Activated CD4-positive, alpha-beta memory T cell treated with anti-CD3 and anti-CD28 coated beads for 36 hours (primary cell): ENCODE measurements around the gene IGF2BP2. TPM values are rescaled to one million over a fixed set of nuclear protein-coding genes. Genes with fewer than 3 reads are reported as not detected.

Experiments
- CTCF ChIA-PET: fragments of 350-600 bp; sonication (Branson Sonifier 250); formaldehyde crosslinking; loops from one replicate; lab custom pipeline; 2021; ENCODE audit warnings: antibody characterized with exemption, inconsistent platforms; lab: Charles Lee
- POLR2A ChIA-PET: fragments of 350-600 bp; sonication (Branson Sonifier 250); formaldehyde crosslinking; loops from one replicate; lab custom pipeline; 2021; ENCODE audit warnings: antibody characterized with exemption; lab: Charles Lee
- DNase-seq: peaks from one replicate; pipeline ENCODE4 v3.0.0-alpha.2; 2020
- H3K27ac Mint-ChIP-seq: one replicate; pipeline ENCODE4 v1.8.0; 2021; ENCODE audit warnings: mixed read lengths
- H3K27me3 Mint-ChIP-seq: one replicate; pipeline ENCODE4 v1.8.0; 2021; ENCODE audit warnings: mixed read lengths
- H3K36me3 Mint-ChIP-seq: one replicate; pipeline ENCODE4 v1.8.0; 2021; ENCODE audit warnings: mixed read lengths
- H3K4me1 Mint-ChIP-seq: one replicate; pipeline ENCODE4 v1.8.0; 2021; ENCODE audit warnings: low read depth, mixed read lengths
- H3K4me3 Mint-ChIP-seq: one replicate; pipeline ENCODE4 v1.8.0; 2021; ENCODE audit warnings: mild to moderate bottlenecking, mixed read lengths
- H3K9me3 Mint-ChIP-seq: one replicate; pipeline ENCODE4 v1.8.0; 2021; ENCODE audit warnings: mixed read lengths
- intact Hi-C: fragments of 100-400 bp; cut with micrococcal nuclease; formaldehyde crosslinking; loops from one replicate; pipeline ENCODE4 v1.15.1; 2023
- total RNA-seq, 2 experiments: library from RNA; stranded (reverse); gene quantifications; one replicate each; pipeline ENCODE4 v1.2.3, GENCODE V29; 2021

IGF2BP2 gene
- total RNA-seq, 2 experiments from 2014 or later, result 0.29 to 0.55 TPM

DNA sequence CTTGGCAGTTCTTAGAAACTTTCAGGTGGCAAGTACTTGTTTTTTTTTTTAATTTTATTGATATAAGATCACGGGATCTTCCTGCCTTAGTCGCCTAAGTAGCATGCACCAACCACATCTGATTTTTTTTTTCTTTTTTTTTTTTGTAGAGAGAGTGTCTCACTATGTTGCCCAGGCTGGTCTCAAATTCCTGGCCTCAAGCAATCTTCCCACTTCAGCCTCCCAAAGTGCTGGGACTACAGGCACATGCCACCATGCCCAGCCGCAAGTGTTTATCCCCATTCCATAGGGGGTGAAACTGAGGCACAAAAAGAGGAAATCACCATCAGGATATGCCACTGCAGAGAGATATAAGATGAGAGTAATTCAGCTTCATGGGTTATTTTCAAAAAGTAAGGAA lies 102.9 kb downstream of the IGF2BP2 start:
- CTCF ChIA-PET, result no interaction called here
- no peak for DNase-seq
- intact Hi-C loops, result no loop called here

DNA sequence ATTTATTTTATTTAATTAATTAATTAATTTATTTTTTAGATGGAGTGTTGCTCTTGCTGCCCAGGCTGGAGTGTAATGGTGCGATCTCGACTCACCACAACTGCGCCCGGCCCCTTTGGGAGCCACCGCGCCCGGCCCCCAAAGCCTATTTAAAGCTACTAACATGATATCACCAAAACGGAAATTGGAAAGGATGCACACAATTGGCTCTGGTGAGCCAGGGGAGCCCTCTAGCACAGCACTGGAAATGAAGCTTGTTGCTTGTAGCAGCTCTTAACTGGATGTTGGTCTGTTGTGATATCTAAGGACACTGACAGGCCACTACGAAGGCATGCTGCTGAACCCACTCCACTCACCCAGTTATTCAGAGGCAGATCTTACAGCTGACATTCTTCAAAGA lies 104.5 kb downstream of the IGF2BP2 start:
- Mint-ChIP-seq H3K4me3 (no peak overlapping the region), H3K27ac (no peak overlapping the region), H3K9me3 (no peaks in the 10 kb centered on the region), H3K27me3 (peaks cover 3% of the 10 kb centered on the region), H3K4me1 (no peaks in the 10 kb centered on the region), H3K36me3 (no peaks in the 10 kb centered on the region)
- intact Hi-C loops, result no loop called here
- ChIA-PET POLR2A (no interaction called here), CTCF (interaction anchor here (1.5 kb wide), 1 partner anchor 48 kb away, joined by 3 read pairs; no protein-coding TSS in a partner anchor)
- no peak for DNase-seq

More for the DNA sequence above, 102.9 kb downstream of the IGF2BP2 start:
- H3K4me1 Mint-ChIP-seq, result no peaks in the 10 kb centered on the region
- H3K27me3 Mint-ChIP-seq, result peaks cover 3% of the 10 kb centered on the region
- H3K27ac Mint-ChIP-seq, result no peak overlapping the region
- POLR2A ChIA-PET, result no interaction called here
- H3K36me3 Mint-ChIP-seq, result no peaks in the 10 kb centered on the region
- no peak overlapping the region for H3K4me3 Mint-ChIP-seq
- H3K9me3 Mint-ChIP-seq, result no peaks in the 10 kb centered on the region

DNA sequence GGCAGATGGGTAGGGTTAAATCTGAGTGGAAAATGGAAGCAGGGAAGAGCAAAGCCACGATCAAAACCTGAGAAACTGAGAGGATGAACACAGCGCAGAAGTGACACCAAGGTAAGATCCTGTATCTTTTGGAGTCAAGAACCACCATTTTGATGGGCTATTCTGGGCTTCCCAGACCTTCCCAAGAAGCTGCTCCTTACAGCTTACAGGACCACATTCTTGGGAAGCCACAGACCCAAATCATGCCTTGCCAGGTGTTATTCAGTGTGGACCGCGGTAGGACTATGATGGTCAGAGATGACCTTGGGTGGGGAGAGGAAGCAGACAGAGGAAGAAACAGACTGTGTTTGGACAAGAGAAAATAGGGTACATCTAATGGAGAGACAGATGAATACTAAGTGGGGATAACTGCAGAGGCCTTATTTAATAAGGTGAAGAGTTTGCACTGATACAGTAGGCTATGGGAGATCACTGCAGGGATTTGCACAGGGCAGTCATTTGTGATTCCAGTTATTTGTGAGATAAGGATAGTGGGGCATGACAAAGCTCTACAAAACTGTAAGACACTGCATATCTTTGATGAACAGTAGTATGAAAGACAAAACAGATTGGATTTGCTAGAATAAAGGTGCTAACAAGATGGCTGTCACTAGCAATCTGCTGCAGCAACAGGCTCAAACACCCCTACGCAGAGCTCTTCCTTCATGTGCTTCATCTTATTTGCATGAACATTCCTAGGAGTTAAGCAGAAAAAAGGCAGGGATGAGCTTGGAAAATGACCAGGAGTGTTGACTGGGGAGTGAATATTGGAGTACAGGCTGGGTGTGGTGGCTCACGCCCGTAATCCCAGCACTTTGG lies 105.9 kb downstream of the IGF2BP2 start:
- no peak overlapping the region for H3K27ac Mint-ChIP-seq
- intact Hi-C loops, result no loop called here
- no peaks in the 10 kb centered on the region for H3K4me1 Mint-ChIP-seq
- H3K9me3 Mint-ChIP-seq, result no peaks in the 10 kb centered on the region
- no peaks in the 10 kb centered on the region for H3K36me3 Mint-ChIP-seq
- no peak overlapping the region for H3K4me3 Mint-ChIP-seq
- no peak for DNase-seq
- ChIA-PET POLR2A (no interaction called here), CTCF (interaction anchor here (1.1 to 1.5 kb wide), 3 partner anchors 48 to 58 kb away, joined by 3 to 5 read pairs (median 3); no protein-coding TSS in a partner anchor)
- peaks cover 10% of the 10 kb centered on the region for H3K27me3 Mint-ChIP-seq

DNA sequence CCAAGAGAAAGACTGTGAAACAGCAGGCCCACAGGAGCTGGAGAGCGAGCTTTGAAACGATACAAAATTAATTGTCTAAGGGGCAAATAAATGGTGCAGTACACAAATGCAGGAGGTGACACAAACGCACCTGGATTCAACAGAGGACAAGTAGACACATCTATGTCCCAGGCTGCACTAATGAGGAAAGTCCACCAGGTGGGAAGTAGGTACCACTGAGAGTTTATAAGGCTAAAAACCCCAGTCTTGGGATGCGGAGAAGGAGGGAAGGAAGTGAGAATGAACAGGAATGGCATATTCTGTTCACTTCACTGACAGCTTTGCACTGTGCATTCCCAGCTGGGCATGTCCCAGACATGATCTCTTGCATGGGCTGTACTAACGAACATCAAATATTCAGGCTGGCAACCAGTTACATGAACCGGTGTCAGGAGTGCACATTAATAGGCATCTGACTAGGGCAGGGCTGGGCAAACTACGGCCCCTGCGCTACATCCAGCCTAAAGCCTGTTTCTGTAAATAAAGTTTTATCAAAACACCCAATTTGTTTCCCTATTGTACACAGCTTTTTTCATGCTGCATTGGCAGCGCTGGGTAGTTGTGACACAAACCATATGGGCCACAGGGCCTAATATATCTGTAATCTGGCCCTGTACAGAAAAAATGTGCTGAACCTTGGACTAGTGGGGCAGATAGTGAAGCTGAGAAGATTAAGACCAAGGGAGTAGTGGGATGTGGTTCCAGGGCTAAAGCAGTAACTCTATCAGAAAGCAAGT lies 107.0 kb downstream of the IGF2BP2 start:
- H3K27ac Mint-ChIP-seq, result no peak overlapping the region
- intact Hi-C loops, result no loop called here
- CTCF ChIA-PET, result interaction anchor here (1.0 kb wide), 1 partner anchor 58 kb away, joined by 4 read pairs; no protein-coding TSS in a partner anchor

DNA sequence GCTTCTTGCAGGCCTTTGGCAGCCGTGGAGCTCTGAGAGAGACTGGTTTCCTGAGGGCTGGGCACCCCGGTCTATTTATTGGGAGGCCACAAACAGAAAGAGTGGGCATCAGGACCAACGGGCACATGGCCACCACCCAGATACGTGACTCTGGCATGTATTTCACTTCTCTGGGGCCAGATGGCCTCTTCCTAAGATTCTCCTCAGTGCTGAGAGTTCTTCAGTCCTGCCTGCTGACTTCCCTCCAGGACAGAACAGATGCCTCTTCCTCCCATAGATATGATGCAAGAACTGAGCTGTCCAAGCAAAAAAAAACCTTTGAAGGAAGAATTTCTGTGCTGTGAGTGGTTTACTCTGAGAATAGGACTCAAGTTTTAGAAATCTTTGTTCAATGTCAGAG lies 107.7 kb downstream of the IGF2BP2 start:
- H3K9me3 Mint-ChIP-seq, result no peaks in the 10 kb centered on the region
- ChIA-PET POLR2A (no interaction called here), CTCF (interaction anchor here (1.0 kb wide), 1 partner anchor 57 kb away, joined by 4 read pairs; no protein-coding TSS in a partner anchor)
- no peak overlapping the region for H3K27ac Mint-ChIP-seq
- no peak overlapping the region for H3K4me3 Mint-ChIP-seq
- intact Hi-C loops, result no loop called here
- peaks cover 12% of the 10 kb centered on the region for H3K27me3 Mint-ChIP-seq
- no peaks in the 10 kb centered on the region for H3K4me1 Mint-ChIP-seq
- no peaks in the 10 kb centered on the region for H3K36me3 Mint-ChIP-seq
- DNase-seq, result no peak

More for the DNA sequence above, 107.0 kb downstream of the IGF2BP2 start:
- Mint-ChIP-seq H3K4me3 (no peak overlapping the region), H3K27me3 (peaks cover 15% of the 10 kb centered on the region), H3K4me1 (no peaks in the 10 kb centered on the region), H3K9me3 (no peaks in the 10 kb centered on the region), H3K36me3 (no peaks in the 10 kb centered on the region)
- POLR2A ChIA-PET, result no interaction called here
- DNase-seq, result no peak

DNA sequence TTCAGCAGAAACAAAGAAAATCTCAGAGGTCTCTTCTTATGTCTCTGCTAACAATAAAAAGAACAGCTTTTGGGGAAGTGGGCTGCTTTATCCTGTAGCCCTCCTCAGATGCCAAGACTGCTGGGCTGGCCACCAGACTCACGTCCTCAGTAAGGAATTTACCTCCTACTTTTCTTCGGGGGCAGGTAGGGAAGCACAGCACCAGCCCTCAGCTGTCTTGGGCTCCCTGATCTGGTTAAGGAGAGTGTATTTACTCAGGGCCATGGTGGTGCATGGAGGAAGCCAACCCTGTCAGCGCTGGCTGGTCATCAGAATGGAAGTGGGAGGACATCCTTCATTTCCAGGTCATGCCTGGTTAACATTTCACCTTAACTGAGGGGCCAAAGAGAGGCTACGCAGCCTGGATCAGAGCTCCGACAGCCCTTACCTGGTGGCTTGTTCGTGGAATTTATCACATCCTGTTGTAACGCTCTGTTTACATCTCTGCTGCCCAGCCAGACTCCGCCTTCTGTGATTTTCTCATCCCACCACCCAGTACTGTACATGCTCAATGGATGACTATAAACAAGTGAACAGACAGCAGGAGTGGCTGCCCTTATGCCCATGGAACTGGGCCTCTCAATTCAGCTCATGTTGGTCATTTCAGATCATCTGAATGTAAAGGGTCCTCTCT lies 108.3 kb downstream of the IGF2BP2 start:
- Mint-ChIP-seq H3K4me1 (no peaks in the 10 kb centered on the region), H3K9me3 (no peaks in the 10 kb centered on the region), H3K36me3 (no peaks in the 10 kb centered on the region), H3K27me3 (peaks cover 12% of the 10 kb centered on the region), H3K27ac (no peak overlapping the region), H3K4me3 (no peak overlapping the region)
- intact Hi-C loops, result no loop called here
- ChIA-PET CTCF (interaction anchor here (1.0 kb wide), 1 partner anchor 56 kb away, joined by 4 read pairs; no protein-coding TSS in a partner anchor), POLR2A (no interaction called here)
- DNase-seq, result no peak

DNA sequence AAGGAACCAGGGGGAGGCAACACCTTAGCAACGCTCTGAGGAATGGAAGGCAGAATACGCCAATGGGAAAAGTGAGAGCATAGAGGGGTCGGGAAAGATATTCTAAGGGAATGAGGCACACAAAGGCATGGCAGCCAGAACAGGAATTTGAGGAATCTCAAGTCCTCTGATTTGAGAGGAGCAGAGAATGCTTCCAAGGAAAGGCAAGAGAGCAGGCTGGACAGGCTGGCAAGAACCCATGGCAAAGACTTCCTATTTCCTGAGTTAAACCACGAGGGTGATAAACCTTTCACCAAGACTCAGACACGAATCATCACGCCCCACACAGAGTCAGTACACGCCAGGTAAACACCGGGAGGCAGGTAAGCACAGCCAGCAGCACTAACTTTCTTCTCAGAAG lies 109.8 kb downstream of the IGF2BP2 start:
- no peaks in the 10 kb centered on the region for H3K4me1 Mint-ChIP-seq

DNA sequence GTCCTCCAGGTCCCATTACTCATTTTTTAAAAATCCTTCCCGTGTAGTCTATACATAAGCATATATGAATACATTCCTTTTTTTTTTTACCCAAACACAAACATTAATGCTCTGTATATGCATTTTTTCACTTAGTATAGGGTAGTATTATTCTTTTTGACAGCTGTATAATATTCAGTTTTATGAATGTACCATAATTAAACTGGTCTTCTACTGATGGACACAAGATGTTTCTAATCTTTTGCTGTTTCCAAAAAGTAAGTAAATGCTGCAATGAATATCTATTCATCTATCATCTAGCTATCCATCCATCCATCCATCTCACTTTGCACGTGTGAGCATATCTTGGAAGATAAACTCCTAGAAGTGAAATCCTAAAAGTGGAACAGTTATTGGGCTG lies 110.8 kb downstream of the IGF2BP2 start:
- intact Hi-C loops, result no loop called here
- Mint-ChIP-seq H3K36me3 (no peaks in the 10 kb centered on the region), H3K4me3 (no peak overlapping the region), H3K27ac (no peak overlapping the region), H3K9me3 (no peaks in the 10 kb centered on the region), H3K27me3 (peaks cover 20% of the 10 kb centered on the region), H3K4me1 (no peaks in the 10 kb centered on the region)
- DNase-seq, result no peak
- ChIA-PET CTCF (no interaction called here), POLR2A (no interaction called here)

More for the DNA sequence above, 109.8 kb downstream of the IGF2BP2 start:
- ChIA-PET CTCF (no interaction called here), POLR2A (no interaction called here)
- no peaks in the 10 kb centered on the region for H3K9me3 Mint-ChIP-seq
- peaks cover 16% of the 10 kb centered on the region for H3K27me3 Mint-ChIP-seq
- H3K27ac Mint-ChIP-seq, result no peak overlapping the region
- DNase-seq, result no peak
- intact Hi-C loops, result no loop called here
- no peak overlapping the region for H3K4me3 Mint-ChIP-seq
- no peaks in the 10 kb centered on the region for H3K36me3 Mint-ChIP-seq

DNA sequence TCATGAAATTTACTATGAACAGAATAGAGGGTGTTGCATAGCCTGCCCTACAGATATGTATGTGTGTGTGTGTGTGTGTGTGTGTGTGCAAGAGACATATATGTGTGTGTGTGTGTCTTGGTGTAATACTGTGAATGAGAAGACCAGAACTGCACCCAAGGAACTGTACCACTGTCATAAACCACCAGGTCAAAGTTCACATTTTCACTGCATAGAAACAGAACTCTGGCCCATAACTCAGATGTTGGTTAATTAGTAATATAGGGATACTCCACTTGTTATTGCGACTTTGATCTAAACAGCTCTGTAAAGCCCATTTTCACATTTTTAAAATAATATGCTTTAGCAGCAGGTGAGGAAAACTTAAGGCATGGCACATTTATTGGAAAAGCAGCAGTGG lies 111.8 kb downstream of the IGF2BP2 start:
- POLR2A ChIA-PET, result no interaction called here
- DNase-seq, result no peak
- no peak overlapping the region for H3K4me3 Mint-ChIP-seq
- peaks cover 23% of the 10 kb centered on the region for H3K27me3 Mint-ChIP-seq
- intact Hi-C loops, result no loop called here
- H3K9me3 Mint-ChIP-seq, result no peaks in the 10 kb centered on the region
- H3K4me1 Mint-ChIP-seq, result no peaks in the 10 kb centered on the region
- no peaks in the 10 kb centered on the region for H3K36me3 Mint-ChIP-seq
- H3K27ac Mint-ChIP-seq, result no peak overlapping the region
- CTCF ChIA-PET, result no interaction called here

DNA sequence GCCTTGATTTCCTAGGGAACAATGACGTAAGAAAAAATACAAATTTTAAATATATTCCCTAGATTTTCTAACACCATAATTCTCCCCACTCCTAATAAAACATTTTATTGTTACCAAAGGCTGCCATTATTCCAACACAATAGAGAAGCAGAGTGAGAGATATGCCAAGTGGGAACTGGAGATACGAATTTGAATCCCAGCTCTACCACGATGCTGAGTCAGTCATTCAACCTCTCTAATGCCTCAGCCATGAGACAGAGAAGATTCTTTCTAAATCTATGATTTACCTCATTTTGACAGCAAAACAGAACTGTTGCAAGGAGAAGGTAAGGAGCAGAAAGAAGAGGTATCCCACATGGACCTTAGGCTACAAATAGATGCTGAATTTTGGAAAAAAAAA lies 112.5 kb downstream of the IGF2BP2 start:
- Mint-ChIP-seq H3K4me1 (no peaks in the 10 kb centered on the region), H3K27ac (no peak overlapping the region), H3K27me3 (peaks cover 27% of the 10 kb centered on the region), H3K4me3 (no peak overlapping the region), H3K9me3 (no peaks in the 10 kb centered on the region), H3K36me3 (no peaks in the 10 kb centered on the region)
- intact Hi-C loops, result no loop called here
- POLR2A ChIA-PET, result no interaction called here
- no peak for DNase-seq
- CTCF ChIA-PET, result no interaction called here

DNA sequence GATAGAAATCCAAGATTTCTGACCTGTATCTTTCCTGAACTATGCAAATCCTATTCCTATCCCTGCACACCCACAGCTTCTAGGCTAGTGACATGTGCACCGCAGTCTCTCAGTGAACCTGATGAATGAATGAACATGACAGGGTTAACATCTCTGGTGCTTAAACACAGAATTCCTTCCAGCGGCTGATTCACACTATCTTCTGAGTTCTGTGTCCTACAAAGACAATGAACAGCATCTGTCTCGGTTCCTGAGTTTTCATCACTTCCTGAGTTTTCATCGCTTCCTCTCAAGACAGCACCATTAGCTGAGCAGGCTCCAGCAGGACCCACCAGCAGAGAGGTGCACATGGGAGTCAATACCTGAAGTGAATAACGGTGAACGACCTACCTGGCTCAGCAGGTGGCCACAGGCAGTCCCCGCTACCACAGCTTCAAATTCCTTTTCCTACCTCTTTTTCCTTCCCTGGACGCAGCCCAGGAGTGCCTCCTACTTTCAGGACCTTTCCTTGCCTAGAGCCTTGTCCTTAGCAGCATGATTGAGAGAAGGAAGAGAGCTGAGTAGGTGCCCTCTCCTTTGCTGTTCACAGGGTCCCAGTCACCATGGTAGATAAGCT lies 113.5 kb downstream of the IGF2BP2 start:
- ChIA-PET CTCF (interaction anchor here (1.2 to 1.3 kb wide), 2 partner anchors 51 to 57 kb away, joined by 3 read pairs; no protein-coding TSS in a partner anchor), POLR2A (no interaction called here)
- H3K4me3 Mint-ChIP-seq, result no peak overlapping the region
- no peak for DNase-seq
- intact Hi-C loops, result no loop called here
- H3K9me3 Mint-ChIP-seq, result no peaks in the 10 kb centered on the region
- H3K4me1 Mint-ChIP-seq, result no peaks in the 10 kb centered on the region
- H3K36me3 Mint-ChIP-seq, result no peaks in the 10 kb centered on the region
- no peak overlapping the region for H3K27ac Mint-ChIP-seq
- H3K27me3 Mint-ChIP-seq, result peaks cover 27% of the 10 kb centered on the region
